Measurements from ENCODE around the gene MED29.

GRCh38 chr19:39433480-39434079 is 42.4 kb downstream of the MED29 start:
- TF ChIP-seq ISX (CRISPR knock-in tag; conservative IDR thresholded peaks at IDR 0.05) (no peak), ATF7 (IDR thresholded peaks at IDR 0.05) (no peak), ATF7 (CRISPR knock-in tag; IDR thresholded peaks at IDR 0.05) (no peak), RNF2 (conservative IDR thresholded peaks at IDR 0.05; ENCODE audit: low read depth) (no peak), GABPA (IDR thresholded peaks at IDR 0.05; ENCODE audit: low read depth, low read length) (no peak), GABPA (CRISPR knock-in tag; IDR thresholded peaks at IDR 0.05; ENCODE audit: low read depth) (no peak), GATA4 (IDR thresholded peaks at IDR 0.05; ENCODE audit: borderline replicate concordance, low read depth) (no peak), PBX3 (CRISPR knock-in tag; IDR thresholded peaks at IDR 0.05; ENCODE audit: borderline replicate concordance) (no peak), KLF6 (CRISPR knock-in tag; IDR thresholded peaks at IDR 0.05) (no peak)

Data from HepG2 (cell line).